HAP-1 (cell line): ENCODE data around the gene BASP1.
A peak's percentile ranks its signal among the peaks of the same experiment; 100 is the strongest.
"Not testable (repeated sequence)": the region's sequence is repeated elsewhere in the genome, so short reads cannot be mapped to it uniquely, and the experiment has no call there.

Source experiments
- DNase-seq, 2 experiments: peaks; one replicate each; pipeline ENCODE4 v3.0.0-alpha.2; 2016 to 2020; ENCODE audit warnings: low spot score in 2 of 2
- H3K27me3 ChIP-seq: fragments of 250-450 bp; sonication (Bioruptor Pico); 2 replicates; pipeline ENCODE4 v1.5.1; 2020; ENCODE audit warnings: low read depth, mild to moderate bottlenecking, moderate library complexity
- H3K36me3 ChIP-seq: fragments of 250-450 bp; sonication (Bioruptor Pico); replicated peaks from 2 replicates; pipeline ENCODE4 v1.5.1; 2020; ENCODE audit warnings: mild to moderate bottlenecking
- H3K4me1 ChIP-seq: fragments of 250-450 bp; sonication (Bioruptor Pico); 2 replicates; pipeline ENCODE4 v1.5.1; 2020; ENCODE audit warnings: mild to moderate bottlenecking
- H3K4me3 ChIP-seq: fragments of 250-450 bp; sonication (Bioruptor Pico); 2 replicates; pipeline ENCODE4 v1.5.1; 2020; ENCODE audit warnings: mild to moderate bottlenecking, moderate library complexity
- H3K9me3 ChIP-seq: fragments of 250-450 bp; sonication (Bioruptor Pico); 2 replicates; pipeline ENCODE4 v1.5.1; 2020; ENCODE audit warnings: mild to moderate bottlenecking, moderate library complexity
- in situ Hi-C: fragments of 300-500 bp; cut with MboI; formaldehyde crosslinking; loops from 3 replicates; pipeline ENCODE4 v1.14.3; 2020; ENCODE audit warnings: low sequenced_read_pairs, inconsistent platforms, mixed read lengths

BASP1 gene

DNA sequence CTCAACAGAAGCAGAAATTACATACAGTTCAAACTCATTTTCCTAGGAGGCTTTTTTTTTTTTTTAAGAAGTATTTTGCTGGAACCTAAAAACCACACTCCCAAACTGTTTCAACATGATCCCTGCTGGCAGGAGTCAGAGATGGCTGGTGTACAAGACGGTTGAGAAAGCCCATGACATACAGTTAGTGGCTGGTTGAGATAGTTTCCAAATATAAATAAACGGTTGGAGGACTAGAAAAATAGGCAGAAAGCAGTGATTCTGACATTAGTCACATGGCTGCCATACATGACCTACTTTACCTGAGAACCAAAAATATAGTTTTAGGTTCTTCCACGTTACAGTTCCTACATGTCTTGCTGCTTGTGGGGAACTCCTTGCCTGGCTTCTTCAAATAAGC, 31.7 kb upstream of the BASP1 start:
- no peak for DNase-seq
- in situ Hi-C loops = loop anchor here (5.0 to 25.0 kb wide), 3 partner anchors 253 to 498 kb away; no protein-coding TSS in a partner anchor
- no peaks in the 10 kb centered on the region for H3K9me3 ChIP-seq
- no peaks in the 10 kb centered on the region for H3K27me3 ChIP-seq
- no peaks in the 10 kb centered on the region for H3K36me3 ChIP-seq
- H3K4me1 ChIP-seq = peaks cover 21% of the 10 kb centered on the region
- H3K4me3 ChIP-seq = no peak overlapping the region

DNA sequence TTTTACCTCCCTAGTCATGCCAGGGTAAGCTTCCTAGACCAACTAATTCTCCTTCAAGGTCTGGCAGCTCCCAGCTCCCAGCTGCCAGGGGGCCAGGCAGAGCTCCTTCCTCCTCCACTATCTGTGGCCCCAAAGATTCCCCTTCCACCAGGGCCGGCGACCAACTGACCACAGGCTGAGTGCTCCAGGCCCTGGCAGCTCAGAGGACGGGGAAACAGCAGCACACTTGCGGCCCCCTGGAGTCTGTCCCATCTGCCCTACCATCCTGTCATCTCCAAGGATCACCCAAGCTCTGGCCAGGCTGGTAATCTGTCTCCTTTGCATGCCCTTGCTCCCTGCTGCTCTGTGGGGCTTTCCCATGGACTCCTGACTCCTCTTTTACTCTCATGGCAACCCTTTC, 31.2 kb upstream of the BASP1 start:
- DNase-seq = no peak
- no peaks in the 10 kb centered on the region for H3K36me3 ChIP-seq
- in situ Hi-C loops = loop anchor here (5.0 to 25.0 kb wide), 3 partner anchors 254 to 499 kb away; no protein-coding TSS in a partner anchor
- no peak overlapping the region for H3K4me3 ChIP-seq
- no peaks in the 10 kb centered on the region for H3K9me3 ChIP-seq
- peaks cover 22% of the 10 kb centered on the region for H3K4me1 ChIP-seq
- H3K27me3 ChIP-seq = no peaks in the 10 kb centered on the region

- in situ Hi-C loops = loop anchor here (5.0 to 25.0 kb wide), 3 partner anchors 255 to 500 kb away; no protein-coding TSS in a partner anchor
- no peaks in the 10 kb centered on the region for H3K36me3 ChIP-seq
- no peaks in the 10 kb centered on the region for H3K27me3 ChIP-seq
- peaks cover 22% of the 10 kb centered on the region for H3K4me1 ChIP-seq
- H3K9me3 ChIP-seq = no peaks in the 10 kb centered on the region
- H3K4me3 ChIP-seq = no peak overlapping the region
- no peak for DNase-seq
These were observed 30.2 kb upstream of the BASP1 start for GRCh38 chr5:17187011-17187785.

GRCh38 chr5:17187786-17188170, 29.7 kb upstream of the BASP1 start:
- H3K36me3 ChIP-seq = no peaks in the 10 kb centered on the region
- in situ Hi-C loops = loop anchor here (5.0 to 25.0 kb wide), 3 partner anchors 255 to 500 kb away; no protein-coding TSS in a partner anchor
- no peaks in the 10 kb centered on the region for H3K27me3 ChIP-seq
- no peak for DNase-seq
- no peak overlapping the region for H3K4me3 ChIP-seq
- H3K4me1 ChIP-seq = peaks cover 22% of the 10 kb centered on the region
- no peaks in the 10 kb centered on the region for H3K9me3 ChIP-seq

DNA sequence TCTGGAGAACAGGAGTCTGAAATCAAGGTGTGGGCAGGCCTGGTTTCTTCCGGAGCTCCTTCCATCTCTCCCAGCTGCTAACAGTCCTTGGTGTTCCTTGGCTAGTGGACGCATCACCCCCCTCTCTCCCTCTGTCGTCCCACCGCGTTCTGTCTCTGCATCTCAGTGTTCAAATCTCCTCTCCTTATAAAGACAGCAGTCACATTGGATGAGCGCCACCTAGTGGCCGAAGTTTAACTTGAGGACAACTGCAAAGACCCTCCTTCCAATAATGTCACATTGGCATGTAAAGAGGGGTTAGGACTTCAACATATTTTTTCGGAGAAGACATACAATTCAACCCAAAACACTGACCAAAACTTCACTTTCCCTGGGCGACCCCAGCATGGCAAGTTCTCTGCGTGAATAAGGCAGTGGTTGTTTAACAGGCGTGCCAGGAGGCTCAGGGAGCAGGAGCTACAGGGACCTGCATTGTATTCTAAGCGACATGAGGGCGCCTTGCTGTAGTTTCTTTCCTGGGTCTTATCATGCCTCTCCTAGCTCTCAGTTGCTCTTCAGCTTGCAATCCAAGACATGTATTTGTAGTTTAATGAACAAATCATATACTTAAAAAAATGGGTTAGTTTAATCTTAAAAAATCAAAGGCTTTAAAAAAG, 27.9 kb upstream of the BASP1 start:
- H3K36me3 ChIP-seq = no peaks in the 10 kb centered on the region
- H3K4me3 ChIP-seq = no peak overlapping the region
- in situ Hi-C loops = loop anchor here (5.0 to 25.0 kb wide), 3 partner anchors 257 to 502 kb away; no protein-coding TSS in a partner anchor
- peak; percentile 78 to 90 for DNase-seq
- peaks cover 21% of the 10 kb centered on the region for H3K4me1 ChIP-seq
- no peaks in the 10 kb centered on the region for H3K9me3 ChIP-seq
- H3K27me3 ChIP-seq = no peaks in the 10 kb centered on the region

DNA sequence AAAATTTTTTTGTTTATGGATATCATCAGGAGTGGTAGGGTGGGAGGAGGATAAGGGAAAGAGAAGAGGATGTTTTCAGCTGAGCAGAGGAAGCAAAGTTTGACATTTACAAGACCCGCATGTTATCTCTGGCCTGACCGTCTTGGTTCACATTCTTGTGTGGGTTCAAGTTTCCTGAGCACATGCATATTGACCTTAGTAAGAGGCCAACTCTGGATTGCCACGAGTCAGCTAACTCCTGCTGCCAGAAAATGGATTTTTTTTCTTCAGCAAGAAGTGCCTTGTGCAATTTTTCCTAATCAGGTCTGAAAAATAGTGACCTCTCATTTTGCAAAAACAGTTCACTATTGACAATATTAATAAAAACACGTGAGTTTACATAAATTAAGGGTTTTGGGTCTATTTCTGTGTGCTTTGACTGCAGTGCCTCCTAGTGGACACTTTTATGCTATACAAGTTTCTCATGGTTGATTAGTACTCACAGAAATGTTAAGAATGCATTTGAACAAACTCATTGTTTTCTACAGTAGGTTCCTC, 27.1 kb upstream of the BASP1 start:
- Histone ChIP-seq H3K4me1 (peaks cover 18% of the 10 kb centered on the region), H3K9me3 (no peaks in the 10 kb centered on the region), H3K4me3 (no peak overlapping the region), H3K27me3 (no peaks in the 10 kb centered on the region), H3K36me3 (no peaks in the 10 kb centered on the region)
- in situ Hi-C loops = loop anchor here (25.0 kb wide), 1 partner anchor 503 kb away; no protein-coding TSS in a partner anchor
- DNase-seq = peak; percentile 56 to 69

DNA sequence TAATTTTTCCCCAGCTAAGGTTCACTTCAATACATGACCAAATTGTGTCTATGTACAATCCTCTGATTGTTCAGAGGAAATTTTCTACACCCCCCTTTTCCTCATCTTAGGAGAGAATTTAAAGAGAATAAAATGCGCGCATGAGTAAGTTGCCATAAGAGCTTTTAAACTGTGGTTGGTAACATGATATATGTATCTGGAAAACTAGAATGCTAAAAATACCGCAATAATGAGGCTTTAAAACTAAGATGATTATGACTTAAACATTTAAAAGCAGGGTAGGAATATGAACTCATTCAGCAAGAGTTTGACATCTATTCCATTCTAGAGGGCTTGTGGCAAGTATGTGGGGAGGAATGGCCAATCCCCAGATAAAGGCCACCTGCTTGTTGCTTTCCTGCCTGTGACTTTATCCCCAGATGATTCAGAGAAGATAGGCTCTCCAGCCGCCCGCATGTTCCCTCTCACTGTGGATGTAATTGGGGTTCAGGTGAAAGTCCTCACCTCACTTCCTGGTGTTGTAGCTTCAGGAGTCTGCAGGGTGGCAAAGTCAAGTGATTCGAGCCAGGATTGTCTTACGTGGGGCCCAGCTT, 26.5 kb upstream of the BASP1 start:
- H3K36me3 ChIP-seq = no peaks in the 10 kb centered on the region
- no peaks in the 10 kb centered on the region for H3K27me3 ChIP-seq
- no peak overlapping the region for H3K4me3 ChIP-seq
- no peak for DNase-seq
- H3K9me3 ChIP-seq = no peaks in the 10 kb centered on the region
- in situ Hi-C loops = loop anchor here (25.0 kb wide), 1 partner anchor 504 kb away; no protein-coding TSS in a partner anchor
- H3K4me1 ChIP-seq = peaks cover 18% of the 10 kb centered on the region

- in situ Hi-C loops = loop anchor here (25.0 kb wide), 1 partner anchor 504 kb away; no protein-coding TSS in a partner anchor
- not testable (repeated sequence) for H3K36me3 ChIP-seq, H3K9me3 ChIP-seq, DNase-seq, H3K4me3 ChIP-seq, H3K27me3 ChIP-seq
- H3K4me1 ChIP-seq = peaks cover 18% of the 10 kb centered on the region
These were observed 25.9 kb upstream of the BASP1 start for GRCh38 chr5:17191574-17191973.

- peaks cover 18% of the 10 kb centered on the region for H3K4me1 ChIP-seq
- no peak for DNase-seq
- in situ Hi-C loops = loop anchor here (25.0 kb wide), 1 partner anchor 505 kb away; no protein-coding TSS in a partner anchor
- H3K9me3 ChIP-seq = no peaks in the 10 kb centered on the region; the same call in 1 of the 2 replicates
- no peaks in the 10 kb centered on the region for H3K27me3 ChIP-seq
- H3K36me3 ChIP-seq = no peaks in the 10 kb centered on the region
- no peak overlapping the region for H3K4me3 ChIP-seq
These were observed 25.2 kb upstream of the BASP1 start for GRCh38 chr5:17192191-17192590.

GRCh38 chr5:17196024-17196423, 21.4 kb upstream of the BASP1 start:
- no peak for DNase-seq
- Histone ChIP-seq H3K9me3 (peaks cover 3% of the 10 kb centered on the region; the same call in 1 of the 2 replicates), H3K36me3 (no peaks in the 10 kb centered on the region), H3K4me3 (no peak overlapping the region), H3K27me3 (no peaks in the 10 kb centered on the region; the same call in 1 of the 2 replicates), H3K4me1 (no peaks in the 10 kb centered on the region; the same call in 1 of the 2 replicates)
- in situ Hi-C loops = loop anchor here (25.0 kb wide), 1 partner anchor 509 kb away; no protein-coding TSS in a partner anchor

GRCh38 chr5:17196697-17197096, 20.7 kb upstream of the BASP1 start:
- no peak for DNase-seq
- in situ Hi-C loops = loop anchor here (25.0 kb wide), 1 partner anchor 509 kb away; no protein-coding TSS in a partner anchor

DNA sequence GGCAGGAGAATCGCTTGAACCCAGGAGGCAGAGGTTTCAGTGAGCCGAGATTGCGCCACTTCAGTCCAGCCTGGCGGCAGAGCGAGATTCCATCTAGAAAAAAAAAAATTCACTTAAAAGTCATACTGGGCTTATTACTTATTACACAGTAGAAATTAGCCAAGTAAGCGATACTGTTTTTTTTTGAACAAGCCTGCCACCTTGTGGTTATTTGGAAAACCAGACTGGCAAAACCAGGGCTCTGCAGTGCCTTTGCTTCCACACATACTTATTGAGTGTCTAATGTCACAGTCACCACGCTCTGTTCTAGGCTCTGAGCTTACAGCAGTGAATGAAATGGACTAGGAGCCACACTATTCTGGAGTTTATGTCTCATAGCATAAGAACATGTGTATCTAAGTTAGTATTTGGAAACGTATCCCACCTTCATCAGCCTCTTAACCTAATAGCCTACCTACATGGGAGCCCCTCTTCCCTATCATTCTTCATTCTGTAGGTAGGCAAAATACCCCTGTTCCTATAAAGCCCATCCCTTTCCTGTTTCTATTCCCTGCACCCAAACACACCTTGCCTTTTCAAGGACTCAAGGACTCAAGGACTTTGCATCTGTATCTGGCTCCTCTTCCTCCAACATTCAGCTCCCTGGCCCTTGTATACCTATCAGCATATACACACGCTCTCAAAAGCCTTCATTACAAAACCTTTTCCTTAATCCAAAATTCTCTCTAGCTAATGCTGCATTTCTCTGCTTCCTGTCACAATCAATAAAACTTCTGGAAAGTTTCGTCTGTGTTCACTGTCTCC, 13.9 kb upstream of the BASP1 start:
- H3K27me3 ChIP-seq = no peaks in the 10 kb centered on the region
- no peaks in the 10 kb centered on the region; the same call in 1 of the 2 replicates for H3K4me1 ChIP-seq
- H3K9me3 ChIP-seq = no peaks in the 10 kb centered on the region
- H3K36me3 ChIP-seq = no peaks in the 10 kb centered on the region
- no peak overlapping the region for H3K4me3 ChIP-seq
- in situ Hi-C loops = loop anchor here (25.0 kb wide), 2 partner anchors 741 to 1041 kb away; partner anchors contain the start of gene ZNF622
- peak; percentile 55 to 72 for DNase-seq

More at GRCh38 chr5:17196697-17197096, 20.7 kb upstream of the BASP1 start:
- Histone ChIP-seq H3K9me3 (peaks cover 3% of the 10 kb centered on the region; the same call in 1 of the 2 replicates), H3K27me3 (no peaks in the 10 kb centered on the region; the same call in 1 of the 2 replicates), H3K36me3 (no peaks in the 10 kb centered on the region), H3K4me1 (no peaks in the 10 kb centered on the region), H3K4me3 (no peak overlapping the region)
